Mesendoderm (in vitro differentiated cells): ENCODE results near the gene ESPN.
"Not testable (repeated sequence)": the region's sequence is repeated elsewhere in the genome, so short reads cannot be mapped to it uniquely, and the experiment has no call there.

Source experiments
- DNase-seq: peaks from one replicate; pipeline ENCODE4 v3.0.0; 2013
- H2AK5ac ChIP-seq: 2 replicates; pipeline ENCODE4 v1.6.1; 2013; ENCODE audit warnings: low read length, inconsistent platforms
- H2BK120ac ChIP-seq: 2 replicates; pipeline ENCODE4 v1.6.1; 2013; ENCODE audit warnings: low read depth, mild to moderate bottlenecking, low read length, moderate library complexity, mixed read lengths
- H2BK15ac ChIP-seq: replicated peaks from 2 replicates; pipeline ENCODE4 v1.6.1; 2013; ENCODE audit warnings: low read depth, mild to moderate bottlenecking, moderate library complexity
- H2BK5ac ChIP-seq: 2 replicates; pipeline ENCODE4 v1.6.1; 2013; ENCODE audit warnings: low read length, inconsistent platforms
- H3K18ac ChIP-seq: 2 replicates; pipeline ENCODE4 v1.6.1; 2013; ENCODE audit warnings: mild to moderate bottlenecking, low read length, mixed read lengths
- H3K23ac ChIP-seq: one replicate; pipeline ENCODE4 v1.6.1; 2013; ENCODE audit warnings: low read length
- H3K27ac ChIP-seq: 2 replicates; pipeline ENCODE4 v1.5.1; 2013; ENCODE audit warnings: low read depth, mild to moderate bottlenecking, inconsistent platforms, low read length, moderate library complexity
- H3K27me3 ChIP-seq: 2 replicates; pipeline ENCODE4 v1.6.1; 2013; ENCODE audit warnings: low read length, control low read depth, mild to moderate bottlenecking, inconsistent platforms; ENCODE audit not compliant: insufficient read depth, poor library complexity
- H3K36me3 ChIP-seq: 2 replicates; pipeline ENCODE4 v1.6.1; 2013; ENCODE audit warnings: low read length, inconsistent platforms; ENCODE audit not compliant: control insufficient read depth, insufficient read depth
- H3K4ac ChIP-seq: one replicate; pipeline ENCODE4 v1.6.1; 2013; ENCODE audit warnings: low read depth, mild to moderate bottlenecking, low read length, moderate library complexity
- H3K4me1 ChIP-seq: 2 replicates; pipeline ENCODE4 v1.6.1; 2013; ENCODE audit warnings: low read depth, low read length, inconsistent platforms; ENCODE audit not compliant: control insufficient read depth
- H3K4me2 ChIP-seq: 2 replicates; pipeline ENCODE4 v1.6.1; 2013; ENCODE audit warnings: low read length
- H3K4me3 ChIP-seq: 2 replicates; pipeline ENCODE4 v1.5.1; 2013; ENCODE audit warnings: mild to moderate bottlenecking, low read length
- H3K56ac ChIP-seq: one replicate; pipeline ENCODE4 v1.6.1; 2013; ENCODE audit warnings: low read length
- H3K79me1 ChIP-seq: 2 replicates; pipeline ENCODE4 v1.6.1; 2013; ENCODE audit warnings: low read length, inconsistent platforms
- H3K79me2 ChIP-seq: 2 replicates; pipeline ENCODE4 v1.6.1; 2013; ENCODE audit warnings: mild to moderate bottlenecking, low read length; ENCODE audit not compliant: control insufficient read depth, insufficient read depth
- H3K9ac ChIP-seq: 2 replicates; pipeline ENCODE4 v1.6.1; 2013; ENCODE audit warnings: low read length, inconsistent platforms
- H4K5ac ChIP-seq: one replicate; pipeline ENCODE4 v1.6.1; 2013; ENCODE audit warnings: low read length
- H4K8ac ChIP-seq: one replicate; pipeline ENCODE4 v1.6.1; 2013; ENCODE audit warnings: low read depth, mild to moderate bottlenecking, control low read depth, low read length, moderate library complexity
- WGBS: extraction: QIAGEN DNeasy Blood & Tissue Kit; methylation state at CpG from one replicate; pipeline ENCODE4 v1.1.7; 2013; ENCODE audit warnings: low lambda C conversion rate, missing lambda C conversion rate; ENCODE audit not compliant: insufficient coverage; ENCODE audit errors: extremely low coverage; 5-methylcytosine and 5-hydroxymethylcytosine counted together

Gene ESPN

GRCh38 chr1:6393400-6394187 is 31.0 kb upstream of the ESPN start, which contains the start of gene ACOT7:
Gene ACOT7 (minus strand): TSS chr1:6393767. CDS start chr1:6393399, 368 bp downstream.
- H3K23ac ChIP-seq: no peak within 1 kb of the TSS
- H3K9ac ChIP-seq: peak within 1 kb of the TSS; percentile 77
- H2BK5ac ChIP-seq: no peak within 1 kb of the TSS
- H3K36me3 ChIP-seq: no peaks in the 10 kb centered on the region
- peak within 1 kb of the TSS; percentile 82 for H3K4me2 ChIP-seq
- no peak within 1 kb of the TSS for H2BK15ac ChIP-seq
- peaks cover 21% of the 10 kb centered on the region for H3K79me2 ChIP-seq
- H3K4me3 ChIP-seq: peak within 1 kb of the TSS; percentile 38
- peak within 1 kb of the TSS; percentile 85 for H3K18ac ChIP-seq
- H4K8ac ChIP-seq: no peak within 1 kb of the TSS
- peak within 1 kb of the TSS; percentile 56 for H3K4ac ChIP-seq
- peak within 1 kb of the TSS; percentile 93 for H3K56ac ChIP-seq
- peak; percentile 95 for DNase-seq
- H3K27ac ChIP-seq: peak within 1 kb of the TSS; percentile 91
- H3K79me1 ChIP-seq: peaks cover 12% of the 10 kb centered on the region
- peaks cover 7% of the 10 kb centered on the region for H3K4me1 ChIP-seq
- no peak within 1 kb of the TSS for H2AK5ac ChIP-seq
- WGBS: no CpG with 5 or more reads among the region's 87 CpGs
- H2BK120ac ChIP-seq: no peak within 1 kb of the TSS
- no peaks in the 10 kb centered on the region for H3K27me3 ChIP-seq
- H4K5ac ChIP-seq: no peak within 1 kb of the TSS

- not testable (repeated sequence) for H3K4me3 ChIP-seq, H3K27ac ChIP-seq
- no CpG with 5 or more reads among the region's 8 CpGs for WGBS
These were observed 29.4 kb upstream of the ESPN start for GRCh38 chr1:6395130-6395529.

GRCh38 chr1:6395781-6396244 is 28.8 kb upstream of the ESPN start:
- not testable (repeated sequence) for H3K9ac ChIP-seq, H3K36me3 ChIP-seq, H3K4me2 ChIP-seq, H3K4me1 ChIP-seq, H4K8ac ChIP-seq, H3K4ac ChIP-seq, H3K18ac ChIP-seq, H3K4me3 ChIP-seq, DNase-seq, H3K27me3 ChIP-seq, H2BK120ac ChIP-seq, H3K56ac ChIP-seq, H3K79me1 ChIP-seq, H2BK5ac ChIP-seq, H3K23ac ChIP-seq, H3K27ac ChIP-seq, H4K5ac ChIP-seq, H2BK15ac ChIP-seq, H2AK5ac ChIP-seq
- no CpG with 5 or more reads among the region's 34 CpGs for WGBS
- peaks cover 13% of the 10 kb centered on the region for H3K79me2 ChIP-seq

More at GRCh38 chr1:6395130-6395529, 29.4 kb upstream of the ESPN start:
- not testable (repeated sequence) for H3K4me2 ChIP-seq, H3K56ac ChIP-seq, H2BK120ac ChIP-seq, H2BK15ac ChIP-seq, H3K4ac ChIP-seq, H2AK5ac ChIP-seq, H4K5ac ChIP-seq, H3K36me3 ChIP-seq, H3K9ac ChIP-seq, H3K18ac ChIP-seq, H3K23ac ChIP-seq, H3K79me1 ChIP-seq, H2BK5ac ChIP-seq, H3K27me3 ChIP-seq, H4K8ac ChIP-seq, H3K4me1 ChIP-seq
- peaks cover 13% of the 10 kb centered on the region for H3K79me2 ChIP-seq
- DNase-seq: peak; percentile 44

GRCh38 chr1:6396998-6397397 is 27.6 kb upstream of the ESPN start:
- Histone ChIP-seq H3K4me3 (no peak overlapping the region), H3K36me3 (no peaks in the 10 kb centered on the region), H2BK15ac (no peak overlapping the region), H3K4ac (no peak overlapping the region), H2AK5ac (no peak overlapping the region), H3K27ac (no peak overlapping the region), H3K9ac (no peak overlapping the region), H3K18ac (no peak overlapping the region), H3K4me2 (no peak overlapping the region), H2BK120ac (no peak overlapping the region), H4K5ac (no peak overlapping the region), H3K4me1 (peaks cover 6% of the 10 kb centered on the region), H3K56ac (no peak overlapping the region), H3K79me2 (peaks cover 6% of the 10 kb centered on the region), H4K8ac (no peak overlapping the region), H2BK5ac (no peak overlapping the region), H3K27me3 (no peaks in the 10 kb centered on the region), H3K79me1 (peaks cover 2% of the 10 kb centered on the region), H3K23ac (no peak overlapping the region)
- no peak for DNase-seq

GRCh38 chr1:6397844-6398441 is 26.6 kb upstream of the ESPN start:
- Histone ChIP-seq H3K23ac (no peak overlapping the region), H3K36me3 (no peaks in the 10 kb centered on the region), H3K4me1 (peaks cover 1% of the 10 kb centered on the region), H2AK5ac (no peak overlapping the region), H2BK15ac (no peak overlapping the region), H3K9ac (no peak overlapping the region), H3K56ac (no peak overlapping the region), H2BK120ac (no peak overlapping the region), H3K4me2 (no peak overlapping the region), H3K27me3 (no peaks in the 10 kb centered on the region), H3K4ac (no peak overlapping the region), H4K8ac (no peak overlapping the region), H3K79me1 (no peaks in the 10 kb centered on the region), H3K27ac (no peak overlapping the region), H3K79me2 (no peaks in the 10 kb centered on the region), H3K4me3 (no peak overlapping the region), H2BK5ac (no peak overlapping the region), H3K18ac (no peak overlapping the region), H4K5ac (no peak overlapping the region)
- no peak for DNase-seq
- WGBS: no CpG with 5 or more reads among the region's 10 CpGs
